Activated CD4-positive, alpha-beta T cell treated with anti-CD3 and anti-CD28 coated beads, Interleukin-2, Interleukin-4, amounts not matched to agents 100 ng/mL and 50 ng/mL, durations not matched to agents 16 hours and 8 hours (primary cell): ENCODE results near the gene TPCN2.
A peak's percentile ranks its signal among the peaks of the same experiment; 100 is the strongest.
"Not testable (repeated sequence)": the region's sequence is repeated elsewhere in the genome, so short reads cannot be mapped to it uniquely, and the experiment has no call there.

ENCODE experiments used
- DNase-seq: peaks from one replicate; pipeline ENCODE4 v3.0.0-alpha.2; 2020; ENCODE audit warnings: low spot score

TPCN2 gene

GRCh38 chr11:69048694-69049489 lies at the start of gene TPCN2:
Gene TPCN2 (plus strand): TSS chr11:69048932. CDS start chr11:69048998, 66 bp downstream.
- peak; percentile 93 for DNase-seq

GRCh38 chr11:68999093-68999747 lies 49.5 kb upstream of the TPCN2 start:
- no peak for DNase-seq

GRCh38 chr11:68999748-69000355 lies 48.9 kb upstream of the TPCN2 start:
- not testable (repeated sequence) for DNase-seq

- DNase-seq = no peak
These were observed 48.3 kb upstream of the TPCN2 start for GRCh38 chr11:69000391-69000790.

GRCh38 chr11:69000831-69001242 lies 47.9 kb upstream of the TPCN2 start:
- no peak for DNase-seq

GRCh38 chr11:69001243-69002081 lies 47.3 kb upstream of the TPCN2 start:
- DNase-seq = no peak

- DNase-seq = no peak
These were observed 46.6 kb upstream of the TPCN2 start for GRCh38 chr11:69002110-69002569.

- DNase-seq = no peak
These were observed 46.0 kb upstream of the TPCN2 start for GRCh38 chr11:69002570-69003231.

- no peak for DNase-seq
These were observed 45.3 kb upstream of the TPCN2 start for GRCh38 chr11:69003301-69003865.

- DNase-seq = no peak
These were observed 44.8 kb upstream of the TPCN2 start for GRCh38 chr11:69003866-69004367.

- DNase-seq = no peak
These were observed 44.1 kb upstream of the TPCN2 start for GRCh38 chr11:69004411-69005182.

GRCh38 chr11:69005183-69005630 lies 43.5 kb upstream of the TPCN2 start:
- no peak for DNase-seq

GRCh38 chr11:69005631-69006368 lies 42.9 kb upstream of the TPCN2 start:
- DNase-seq = no peak

GRCh38 chr11:69006816-69007215 lies 41.9 kb upstream of the TPCN2 start:
- DNase-seq = no peak

- no peak for DNase-seq
These were observed 40.8 kb upstream of the TPCN2 start for GRCh38 chr11:69007975-69008381.

GRCh38 chr11:69008737-69009440 lies 39.8 kb upstream of the TPCN2 start:
- DNase-seq = no peak

GRCh38 chr11:69009441-69010211 lies 39.1 kb upstream of the TPCN2 start:
- DNase-seq = no peak

GRCh38 chr11:69010361-69010891 lies 38.3 kb upstream of the TPCN2 start:
- DNase-seq = no peak
